MCF 10A (cell line): Measurements from ENCODE around the gene ZC3H7A. TPM values are rescaled to one million over a fixed set of nuclear protein-coding genes. Genes with fewer than 3 reads are reported as not detected.

Experiments
- BruUV-seq: library from RNA; stranded (reverse); fragments of 400-500 nt; replicated peaks from 2 replicates; lab custom pipeline; 2021; lab: Mats Ljungman, UMichigan
- CTCF ChIA-PET: fragments of 300-600 bp; sonication (Branson Sonifier 250); formaldehyde crosslinking; extraction: SDS; loops from one replicate; lab custom pipeline; 2021; ENCODE audit warnings: antibody characterized with exemption, inconsistent platforms; lab: Yijun Ruan, JAX
- POLR2A ChIA-PET: fragments of 300-600, 350-650 bp; sonication (Branson Sonifier 250); formaldehyde crosslinking; extraction: SDS; loops from one replicate; lab custom pipeline; 2020; ENCODE audit warnings: antibody characterized with exemption, inconsistent platforms; lab: Yijun Ruan, JAX
- DNase-seq: peaks from one replicate; pipeline ENCODE4 v3.0.0-alpha.2; 2018; ENCODE audit not compliant: unreplicated experiment
- H3K27ac Mint-ChIP-seq: one replicate; pipeline ENCODE4 v1.8.0; 2022; ENCODE audit warnings: mild to moderate bottlenecking, low read depth, mixed read lengths; ENCODE audit not compliant: unreplicated experiment
- H3K27me3 Mint-ChIP-seq: one replicate; pipeline ENCODE4 v1.8.0; 2022; ENCODE audit warnings: mixed read lengths; ENCODE audit not compliant: insufficient read depth, unreplicated experiment
- H3K36me3 Mint-ChIP-seq: one replicate; pipeline ENCODE4 v1.8.0; 2022; ENCODE audit warnings: mild to moderate bottlenecking, moderate library complexity, mixed read lengths; ENCODE audit not compliant: insufficient read depth, unreplicated experiment
- H3K4me1 Mint-ChIP-seq: one replicate; pipeline ENCODE4 v1.8.0; 2022; ENCODE audit warnings: mixed read lengths; ENCODE audit not compliant: insufficient read depth, unreplicated experiment
- H3K4me3 Mint-ChIP-seq: one replicate; pipeline ENCODE4 v1.8.0; 2022; ENCODE audit warnings: mild to moderate bottlenecking, moderate library complexity, mixed read lengths; ENCODE audit not compliant: unreplicated experiment
- H3K9me3 Mint-ChIP-seq: one replicate; pipeline ENCODE4 v1.8.0; 2022; ENCODE audit warnings: mixed read lengths; ENCODE audit not compliant: unreplicated experiment
- CTCF ChIP-seq: fragments of 200-600 bp; IDR thresholded peaks from one replicate; pipeline ENCODE4 v1.8.0; 2022; ENCODE audit warnings: antibody characterized with exemption, mild to moderate bottlenecking; ENCODE audit not compliant: unreplicated experiment
- intact Hi-C: fragments of 100-400 bp; cut with micrococcal nuclease; formaldehyde crosslinking; loops from 2 replicates; pipeline ENCODE4 v1.14.1; 2022
- total RNA-seq: library from RNA; stranded (reverse); gene quantifications from 2 replicates; pipeline ENCODE4 v1.2.3, GENCODE V29; 2022

The ZC3H7A gene
- total RNA-seq, 1 experiment from 2014 or later, result 66.9 TPM

GRCh38 chr16:11762431-11762830 is 34.6 kb downstream of the ZC3H7A start:
- DNase-seq, result peak; percentile 34
- Mint-ChIP-seq H3K4me3 (no peak overlapping the region), H3K27me3 (no peaks in the 10 kb centered on the region), H3K9me3 (no peaks in the 10 kb centered on the region), H3K4me1 (no peaks in the 10 kb centered on the region), H3K36me3 (peaks cover 91% of the 10 kb centered on the region), H3K27ac (peak overlapping the region; percentile 57)
- BruUV-seq, result no TSS peak
- no peak for TF ChIP-seq CTCF
- ChIA-PET CTCF (no interaction called here), POLR2A (interaction anchor here (1.0 to 2.2 kb wide), 6 partner anchors 9 to 89 kb away, joined by 3 to 11 read pairs (median 6); partner anchors contain the start of genes RSL1D1, TXNDC11 and ZC3H7A)
- intact Hi-C loops, result no loop called here

- ChIA-PET POLR2A (interaction anchor here (0.8 to 1.4 kb wide), 2 partner anchors 17 to 21 kb away, joined by 3 to 4 read pairs; partner anchors contain the start of gene TXNDC11), CTCF (interaction anchor here (1.0 to 1.5 kb wide), 4 partner anchors 12 to 796 kb away, joined by 3 to 5 read pairs (median 4); partner anchors contain the start of gene ZC3H7A)
- no peak for TF ChIP-seq CTCF
- no peaks in the 10 kb centered on the region for H3K27me3 Mint-ChIP-seq
- BruUV-seq, result no TSS peak
- H3K27ac Mint-ChIP-seq, result peak overlapping the region; percentile 71
- no peak for DNase-seq
- no peak overlapping the region for H3K4me3 Mint-ChIP-seq
- no peaks in the 10 kb centered on the region for H3K9me3 Mint-ChIP-seq
- intact Hi-C loops, result no loop called here
- no peaks in the 10 kb centered on the region for H3K4me1 Mint-ChIP-seq
- peaks cover 97% of the 10 kb centered on the region for H3K36me3 Mint-ChIP-seq
Observed at GRCh38 chr16:11759997-11760396, 37.1 kb downstream of the ZC3H7A start.

- ChIA-PET CTCF (interaction anchor here (0.6 to 1.5 kb wide), 4 partner anchors 11 to 796 kb away, joined by 3 to 5 read pairs (median 3); no protein-coding TSS in a partner anchor), POLR2A (interaction anchor here (1.2 to 1.4 kb wide), 3 partner anchors 8 to 38 kb away, joined by 3 to 5 read pairs (median 4); partner anchors contain the start of genes TXNDC11 and ZC3H7A)
- Mint-ChIP-seq H3K4me3 (no peak overlapping the region), H3K27me3 (no peaks in the 10 kb centered on the region), H3K9me3 (no peaks in the 10 kb centered on the region), H3K36me3 (peaks cover 97% of the 10 kb centered on the region), H3K4me1 (no peaks in the 10 kb centered on the region), H3K27ac (no peak overlapping the region)
- no peak for DNase-seq
- no TSS peak for BruUV-seq
- intact Hi-C loops, result no loop called here
- no peak for TF ChIP-seq CTCF
Observed at GRCh38 chr16:11759163-11759834, 37.8 kb downstream of the ZC3H7A start.
